Tibial nerve (tissue), 3 donors: ENCODE data around the gene CACNG1.

Source experiments
- POLR2A ChIP-seq, 2 donors: fragments of 450-650 bp; IDR thresholded peaks; one replicate each; pipeline ENCODE4 v1.6.1; 2017; ENCODE audit warnings: antibody characterized with exemption in 2 of 2, mild to moderate bottlenecking in 2 of 2, moderate library complexity in 2 of 2
- TF ChIP-seq, protein P1 (sequence below), 5 experiments: fragments of 200-600 bp in 3 of 5; fragments of 450-650 bp in 2 of 5; sonication (generic) in 3 of 5; IDR thresholded peaks; one replicate each; pipeline ENCODE4 v1.5.1; 2016 to 2019; ENCODE audit warnings: antibody characterized with exemption in 5 of 5, mild to moderate bottlenecking in 3 of 5, moderate library complexity in 2 of 5

GRCh38 chr17:67082107-67082506 lies 37.8 kb downstream of the CACNG1 start:
- TF ChIP-seq POLR2A (IDR thresholded peaks at IDR 0.05): no peak
- TF ChIP-seq, protein P1, sequence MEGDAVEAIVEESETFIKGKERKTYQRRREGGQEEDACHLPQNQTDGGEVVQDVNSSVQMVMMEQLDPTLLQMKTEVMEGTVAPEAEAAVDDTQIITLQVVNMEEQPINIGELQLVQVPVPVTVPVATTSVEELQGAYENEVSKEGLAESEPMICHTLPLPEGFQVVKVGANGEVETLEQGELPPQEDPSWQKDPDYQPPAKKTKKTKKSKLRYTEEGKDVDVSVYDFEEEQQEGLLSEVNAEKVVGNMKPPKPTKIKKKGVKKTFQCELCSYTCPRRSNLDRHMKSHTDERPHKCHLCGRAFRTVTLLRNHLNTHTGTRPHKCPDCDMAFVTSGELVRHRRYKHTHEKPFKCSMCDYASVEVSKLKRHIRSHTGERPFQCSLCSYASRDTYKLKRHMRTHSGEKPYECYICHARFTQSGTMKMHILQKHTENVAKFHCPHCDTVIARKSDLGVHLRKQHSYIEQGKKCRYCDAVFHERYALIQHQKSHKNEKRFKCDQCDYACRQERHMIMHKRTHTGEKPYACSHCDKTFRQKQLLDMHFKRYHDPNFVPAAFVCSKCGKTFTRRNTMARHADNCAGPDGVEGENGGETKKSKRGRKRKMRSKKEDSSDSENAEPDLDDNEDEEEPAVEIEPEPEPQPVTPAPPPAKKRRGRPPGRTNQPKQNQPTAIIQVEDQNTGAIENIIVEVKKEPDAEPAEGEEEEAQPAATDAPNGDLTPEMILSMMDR (IDR thresholded peaks at IDR 0.05): no peak
